IPS DF 6.9 (cell line): ENCODE measurements around the gene SPIRE1.

Experiments
- DNase-seq: peaks from one replicate; pipeline ENCODE4 v3.0.0-alpha.2; 2013; ENCODE audit warnings: low read depth, low spot score
- H3K27ac ChIP-seq: one replicate; pipeline ENCODE4 v1.5.1; 2013; ENCODE audit warnings: low read length, control low read depth
- H3K27me3 ChIP-seq: 2 replicates; pipeline ENCODE4 v1.6.1; 2013; ENCODE audit warnings: mild to moderate bottlenecking, low read length; ENCODE audit not compliant: control insufficient read depth, insufficient read depth
- H3K36me3 ChIP-seq: 2 replicates; pipeline ENCODE4 v1.6.1; 2013; ENCODE audit warnings: low read length; ENCODE audit not compliant: control insufficient read depth, insufficient read depth
- H3K4me1 ChIP-seq: 2 replicates; pipeline ENCODE4 v1.6.1; 2013; ENCODE audit warnings: low read length; ENCODE audit not compliant: control insufficient read depth, insufficient read depth
- H3K4me3 ChIP-seq: 2 replicates; pipeline ENCODE4 v1.5.1; 2013; ENCODE audit warnings: mild to moderate bottlenecking, low read length
- H3K9me3 ChIP-seq: 2 replicates; pipeline ENCODE4 v1.6.1; 2013; ENCODE audit warnings: low read length, inconsistent platforms; ENCODE audit not compliant: control insufficient read depth, insufficient read depth
- WGBS: extraction: QIAGEN DNeasy Blood & Tissue Kit; methylation state at CpG from one replicate; pipeline ENCODE4 v1.1.7; 2013; ENCODE audit warnings: mixed read lengths, missing lambda C conversion rate; ENCODE audit not compliant: insufficient read length, insufficient coverage; 5-methylcytosine and 5-hydroxymethylcytosine counted together

SPIRE1 gene

DNA sequence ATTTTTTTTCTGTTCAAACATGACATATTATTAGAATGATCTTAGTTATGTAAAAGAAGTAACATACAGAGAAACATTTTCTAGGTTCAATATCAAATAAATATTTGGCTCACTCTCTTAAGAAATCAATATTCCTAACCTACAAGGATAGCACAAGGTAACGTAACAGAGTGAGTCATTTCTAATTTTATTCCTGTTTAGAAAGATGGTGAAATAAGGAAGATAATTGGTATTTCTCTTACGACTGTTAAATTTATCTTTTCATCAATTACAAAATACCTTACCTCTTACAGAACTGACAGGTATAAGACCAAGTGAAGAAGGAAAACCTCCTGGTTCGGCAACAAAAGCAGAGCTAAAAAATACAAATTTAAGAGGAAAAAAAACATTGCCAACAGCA lies 205.1 kb downstream of the SPIRE1 start:
- no peak overlapping the region for H3K27ac ChIP-seq
- H3K4me3 ChIP-seq: no peak overlapping the region
- DNase-seq: no peak
- no peaks in the 10 kb centered on the region; the same call in 1 of the 2 replicates for H3K27me3 ChIP-seq
- no peaks in the 10 kb centered on the region for H3K9me3 ChIP-seq
- no CpG with 5 or more reads among the region's 3 CpGs for WGBS
- H3K36me3 ChIP-seq: no peaks in the 10 kb centered on the region
- no peaks in the 10 kb centered on the region for H3K4me1 ChIP-seq

DNA sequence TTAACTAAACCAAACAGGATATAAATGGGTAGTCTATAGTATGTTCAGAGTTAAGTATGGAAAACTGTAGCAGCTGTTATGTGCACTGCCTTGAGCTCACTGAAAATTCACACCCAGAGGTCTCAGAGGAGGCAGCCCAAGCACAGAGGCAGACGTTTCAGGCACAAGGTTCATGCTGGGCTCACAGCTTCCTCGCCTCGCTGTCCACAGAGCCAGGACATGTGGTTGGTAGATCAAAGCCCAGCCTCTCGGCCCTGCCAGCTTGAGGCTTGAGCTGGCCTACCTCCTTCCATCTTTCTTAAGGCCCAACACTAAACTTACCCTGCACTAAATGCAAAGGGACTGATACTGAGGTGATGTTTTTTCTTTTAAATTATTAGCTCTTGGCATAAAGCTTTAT lies 206.5 kb downstream of the SPIRE1 start:
- H3K36me3 ChIP-seq: no peaks in the 10 kb centered on the region
- H3K27me3 ChIP-seq: no peaks in the 10 kb centered on the region; the same call in 1 of the 2 replicates
- H3K4me1 ChIP-seq: no peaks in the 10 kb centered on the region
- H3K27ac ChIP-seq: no peak overlapping the region
- H3K4me3 ChIP-seq: no peak overlapping the region
- H3K9me3 ChIP-seq: no peaks in the 10 kb centered on the region
- no peak for DNase-seq
- WGBS: no CpG with 5 or more reads among the region's 4 CpGs

DNA sequence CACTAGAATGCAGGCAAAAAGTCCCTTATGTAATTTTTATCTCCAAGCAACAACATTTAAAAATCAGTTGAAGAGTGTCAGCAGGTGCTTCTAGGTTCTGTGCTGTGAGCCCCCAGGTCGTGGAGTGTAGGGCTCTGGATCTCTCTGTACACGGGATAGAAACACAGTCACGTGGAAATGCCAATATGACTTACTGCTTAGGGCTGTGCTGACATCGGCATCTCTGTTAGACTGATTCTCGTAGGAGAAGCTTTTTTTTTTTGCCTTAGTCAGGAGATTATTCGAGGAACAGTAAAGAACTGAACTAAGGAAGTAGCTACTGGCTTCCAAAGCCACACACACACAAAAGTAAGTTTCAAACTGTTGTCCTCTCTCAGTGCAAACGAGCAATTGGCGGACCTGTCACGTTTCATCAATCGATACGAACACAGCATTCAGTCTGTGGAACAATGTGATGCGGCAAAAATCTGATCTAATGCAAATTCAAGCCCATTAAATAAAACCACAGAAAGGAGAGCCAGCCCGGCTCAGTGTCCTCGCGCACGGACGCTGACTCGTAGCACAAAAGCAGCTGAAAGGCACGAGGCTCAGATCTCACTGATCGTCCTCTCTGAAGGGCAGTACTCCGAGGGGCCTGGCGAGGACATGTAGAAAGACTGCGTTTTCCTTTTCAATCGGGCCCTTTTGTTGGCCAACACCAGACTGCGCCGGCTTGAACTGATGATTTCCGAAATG lies 208.7 kb downstream of the SPIRE1 start:
- DNase-seq: no peak
- no peaks in the 10 kb centered on the region; the same call in 1 of the 2 replicates for H3K27me3 ChIP-seq
- H3K36me3 ChIP-seq: 0 out of 2 replicates have a peak, but pooled peaks cover 4% of the 10 kb centered on the region
- H3K27ac ChIP-seq: no peak overlapping the region
- no peaks in the 10 kb centered on the region for H3K4me1 ChIP-seq
- WGBS: no CpG with 5 or more reads among the region's 27 CpGs
- H3K9me3 ChIP-seq: no peaks in the 10 kb centered on the region
- H3K4me3 ChIP-seq: no peak overlapping the region

DNA sequence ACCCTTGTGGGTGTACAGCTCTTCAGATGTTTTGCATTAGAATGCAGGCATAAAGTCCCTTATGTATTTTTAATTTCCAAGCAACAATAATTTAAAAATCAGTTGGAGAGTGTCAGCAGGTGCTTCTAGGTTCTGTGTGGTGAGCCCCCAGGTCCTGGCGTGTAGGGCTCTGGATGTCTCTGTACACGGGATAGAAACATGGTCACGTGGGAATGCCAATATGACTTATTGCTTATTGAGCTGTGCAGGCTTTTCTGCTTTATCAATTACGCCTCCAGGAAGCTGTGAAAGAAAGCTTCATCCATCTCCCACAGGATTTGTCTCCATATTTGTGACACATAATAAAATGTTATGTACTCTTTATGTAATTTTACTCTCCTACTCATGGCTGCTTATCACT lies 212.4 kb downstream of the SPIRE1 start:
- no peaks in the 10 kb centered on the region for H3K9me3 ChIP-seq
- H3K27me3 ChIP-seq: no peaks in the 10 kb centered on the region
- H3K27ac ChIP-seq: no peak overlapping the region
- no peaks in the 10 kb centered on the region for H3K4me1 ChIP-seq
- H3K4me3 ChIP-seq: no peak overlapping the region
- no peak for DNase-seq
- WGBS: no CpG with 5 or more reads among the region's 4 CpGs
- H3K36me3 ChIP-seq: 0 out of 2 replicates have a peak, but pooled peaks cover 4% of the 10 kb centered on the region

DNA sequence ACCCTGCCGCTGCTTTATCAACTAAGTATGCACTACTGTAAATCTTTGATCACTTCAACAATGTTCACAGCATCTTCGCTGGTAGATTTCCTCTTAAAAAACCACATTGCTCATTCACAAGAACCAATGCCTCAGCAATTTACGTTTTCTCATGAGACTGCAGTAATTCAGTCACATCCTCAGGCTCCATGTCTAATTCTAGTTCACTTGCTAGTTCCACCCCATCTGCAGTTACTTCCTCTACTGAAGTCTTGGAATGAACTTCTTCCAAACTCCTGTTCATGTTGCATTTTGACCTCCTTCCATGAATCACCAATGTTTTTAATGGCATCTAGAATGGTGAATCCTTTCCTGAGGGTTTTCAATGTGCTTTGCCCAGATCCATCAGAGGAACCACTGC lies 214.4 kb downstream of the SPIRE1 start:
- H3K27ac ChIP-seq: no peak overlapping the region
- H3K27me3 ChIP-seq: no peaks in the 10 kb centered on the region
- no peak for DNase-seq
- H3K4me3 ChIP-seq: no peak overlapping the region
- WGBS: no CpG with 5 or more reads among the region's 3 CpGs
- H3K36me3 ChIP-seq: 0 out of 2 replicates have a peak, but pooled peaks cover 4% of the 10 kb centered on the region
- H3K9me3 ChIP-seq: no peaks in the 10 kb centered on the region
- no peaks in the 10 kb centered on the region for H3K4me1 ChIP-seq

DNA sequence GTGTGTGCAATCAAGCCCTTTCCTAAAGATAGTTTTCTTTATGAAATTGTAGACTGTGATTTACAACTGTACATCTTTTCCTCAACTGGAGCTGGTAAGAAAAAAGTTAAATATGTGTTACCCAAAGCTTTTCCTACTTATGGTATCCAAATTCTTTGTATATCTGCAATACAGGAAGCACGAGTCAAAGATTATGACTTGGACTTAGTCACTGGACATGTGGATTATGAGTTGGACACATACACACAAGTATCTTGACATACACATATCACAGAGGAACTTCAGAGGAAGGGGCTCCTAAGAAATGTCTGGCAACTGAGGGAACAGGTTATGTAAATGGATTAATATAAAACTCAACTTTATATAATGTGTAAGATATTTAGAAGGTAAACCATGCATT lies 215.0 kb downstream of the SPIRE1 start:
- H3K9me3 ChIP-seq: no peaks in the 10 kb centered on the region
- H3K36me3 ChIP-seq: 0 out of 2 replicates have a peak, but pooled peaks cover 4% of the 10 kb centered on the region
- H3K27ac ChIP-seq: no peak overlapping the region
- no peak for DNase-seq
- H3K4me1 ChIP-seq: no peaks in the 10 kb centered on the region
- WGBS: no CpG with 5 or more reads among the region's 1 CpG
- no peak overlapping the region for H3K4me3 ChIP-seq
- H3K27me3 ChIP-seq: no peaks in the 10 kb centered on the region

DNA sequence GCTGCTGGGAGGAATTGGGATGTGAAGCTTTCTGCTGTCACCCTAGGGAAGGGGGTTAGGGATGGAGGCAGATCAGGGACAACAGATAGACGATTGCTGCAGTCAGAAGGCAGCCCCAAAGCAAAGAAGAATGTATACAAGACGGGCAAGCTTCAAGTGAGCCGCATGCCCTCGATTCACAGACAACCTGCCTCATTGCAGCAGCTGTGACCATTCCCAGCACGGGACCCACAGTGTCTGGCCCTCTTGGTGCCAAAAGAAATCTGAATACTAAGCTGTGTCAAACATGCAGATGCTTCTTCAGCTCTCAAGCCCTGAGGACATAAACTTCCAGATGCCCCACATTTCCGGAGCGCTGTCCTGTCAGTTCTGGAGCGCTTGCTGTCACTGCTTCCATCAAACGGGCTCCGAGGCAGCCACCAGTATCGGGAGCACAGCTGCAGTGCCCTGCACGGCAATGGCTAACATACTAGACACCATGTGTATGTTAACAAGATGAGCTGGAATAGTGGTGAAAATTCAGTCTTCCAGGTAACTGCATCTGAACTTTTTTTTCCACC lies 216.4 kb downstream of the SPIRE1 start:
- H3K9me3 ChIP-seq: no peaks in the 10 kb centered on the region
- no peaks in the 10 kb centered on the region for H3K4me1 ChIP-seq
- WGBS: no CpG with 5 or more reads among the region's 12 CpGs
- no peaks in the 10 kb centered on the region for H3K27me3 ChIP-seq
- H3K4me3 ChIP-seq: no peak overlapping the region
- 0 out of 2 replicates have a peak, but pooled peaks cover 4% of the 10 kb centered on the region for H3K36me3 ChIP-seq
- DNase-seq: no peak
- no peak overlapping the region for H3K27ac ChIP-seq

DNA sequence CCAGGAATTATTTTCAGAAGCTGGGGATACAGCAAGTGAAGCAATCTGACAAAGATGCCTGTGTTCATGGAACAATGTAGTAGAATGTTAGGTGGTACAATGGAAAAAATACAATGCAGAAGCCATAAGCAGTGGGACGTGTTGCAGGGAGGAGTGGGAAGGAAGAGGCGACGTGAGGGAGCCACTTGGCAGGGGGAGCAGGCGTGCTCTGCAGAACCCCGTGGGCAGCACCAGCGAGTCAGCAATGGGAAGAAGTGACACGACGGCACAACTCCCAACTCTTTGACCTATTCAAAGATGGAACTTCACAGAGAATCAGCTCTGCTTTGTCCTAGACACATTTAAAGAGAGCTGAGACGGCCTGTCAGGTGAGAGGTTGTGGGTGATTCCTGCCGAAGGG lies 219.7 kb downstream of the SPIRE1 start:
- no CpG with 5 or more reads among the region's 10 CpGs for WGBS

DNA sequence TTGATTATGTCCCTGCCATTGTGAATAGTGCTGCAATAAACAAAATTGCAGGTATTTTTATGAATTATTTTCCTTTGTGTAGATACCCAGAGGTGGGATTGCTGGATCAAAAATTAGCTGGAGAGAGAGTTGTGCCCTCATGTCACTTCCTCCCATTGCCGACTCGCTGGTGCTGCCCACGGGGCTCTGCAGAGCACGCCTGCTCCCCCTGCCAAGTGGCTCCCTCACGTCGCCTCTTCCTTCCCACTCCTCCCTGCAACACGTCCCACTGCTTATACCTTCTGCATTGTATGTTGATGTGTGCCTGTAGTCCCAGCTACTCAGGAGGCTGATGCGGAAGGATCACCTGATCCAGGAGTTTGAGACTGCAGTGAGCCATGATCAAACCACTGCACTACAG lies 222.0 kb downstream of the SPIRE1 start:
- no CpG with 5 or more reads among the region's 8 CpGs for WGBS
- Histone ChIP-seq H3K4me1 (no peaks in the 10 kb centered on the region), H3K9me3 (no peaks in the 10 kb centered on the region), H3K4me3 (no peak overlapping the region), H3K36me3 (peaks cover 11% of the 10 kb centered on the region), H3K27me3 (no peaks in the 10 kb centered on the region), H3K27ac (no peak overlapping the region)
- no peak for DNase-seq

More for the DNA sequence above, 219.7 kb downstream of the SPIRE1 start:
- Histone ChIP-seq H3K27me3 (no peaks in the 10 kb centered on the region), H3K4me3 (no peak overlapping the region), H3K9me3 (no peaks in the 10 kb centered on the region), H3K36me3 (no peaks in the 10 kb centered on the region), H3K27ac (no peak overlapping the region), H3K4me1 (no peaks in the 10 kb centered on the region)
- no peak for DNase-seq

DNA sequence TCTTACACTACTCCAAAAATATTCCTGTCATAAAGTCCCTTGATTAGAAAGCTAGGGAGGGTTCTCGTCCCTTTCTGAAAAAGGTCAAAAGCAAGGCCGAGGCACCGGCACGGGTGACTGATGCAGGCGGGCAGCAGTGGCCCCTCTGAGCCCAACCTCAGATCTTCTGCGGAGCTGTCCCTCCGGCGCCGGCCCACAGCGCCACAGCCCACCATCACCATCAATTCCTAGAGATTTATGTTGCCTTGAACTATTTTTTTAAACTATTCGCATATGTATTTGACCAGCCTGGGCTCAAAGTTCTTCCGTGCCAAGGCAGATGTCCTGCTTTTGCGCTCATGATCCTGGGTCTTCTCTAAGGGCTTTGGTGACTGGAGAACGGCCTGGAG lies 223.4 kb downstream of the SPIRE1 start:
- H3K36me3 ChIP-seq: peaks cover 22% of the 10 kb centered on the region

More for the DNA sequence above, 223.4 kb downstream of the SPIRE1 start:
- no peak for DNase-seq
- no peaks in the 10 kb centered on the region for H3K4me1 ChIP-seq
- WGBS: no CpG with 5 or more reads among the region's 14 CpGs
- no peak overlapping the region for H3K27ac ChIP-seq
- no peaks in the 10 kb centered on the region for H3K9me3 ChIP-seq
- no peaks in the 10 kb centered on the region for H3K27me3 ChIP-seq
- H3K4me3 ChIP-seq: no peak overlapping the region
